GM19397 (cell line): Measurements from ENCODE around the gene PDE4DIP.
"Not testable (repeated sequence)": the region's sequence is repeated elsewhere in the genome, so short reads cannot be mapped to it uniquely, and the experiment has no call there.

Source experiments
- ATAC-seq: cut with Tn5 transposase; IDR thresholded peaks from one replicate; pipeline ENCODE4 v1.9.1; 2021; ENCODE audit warnings: mild to moderate bottlenecking, moderate library complexity; ENCODE audit not compliant: unreplicated experiment

Gene PDE4DIP

DNA sequence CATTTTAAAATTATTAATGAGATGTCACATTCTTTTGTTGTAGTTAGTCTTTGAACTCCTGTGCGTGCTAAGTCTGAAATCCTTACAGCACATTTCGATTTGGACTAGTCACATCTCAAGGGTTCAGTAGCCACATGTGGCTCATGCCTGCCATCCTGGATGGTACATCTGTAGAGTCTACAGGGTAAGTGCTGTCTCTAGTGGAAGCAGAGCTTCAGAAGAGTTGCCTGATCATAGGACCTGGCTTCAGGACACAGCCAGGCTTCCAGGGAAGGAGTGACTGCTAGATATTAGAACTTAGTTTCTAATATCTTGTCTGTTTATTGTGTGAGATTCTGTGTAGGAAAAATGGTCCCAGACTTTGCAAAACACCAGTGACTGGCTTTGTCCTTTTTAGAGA is 72.0 kb downstream of the PDE4DIP start:
- not testable (repeated sequence) for ATAC-seq

DNA sequence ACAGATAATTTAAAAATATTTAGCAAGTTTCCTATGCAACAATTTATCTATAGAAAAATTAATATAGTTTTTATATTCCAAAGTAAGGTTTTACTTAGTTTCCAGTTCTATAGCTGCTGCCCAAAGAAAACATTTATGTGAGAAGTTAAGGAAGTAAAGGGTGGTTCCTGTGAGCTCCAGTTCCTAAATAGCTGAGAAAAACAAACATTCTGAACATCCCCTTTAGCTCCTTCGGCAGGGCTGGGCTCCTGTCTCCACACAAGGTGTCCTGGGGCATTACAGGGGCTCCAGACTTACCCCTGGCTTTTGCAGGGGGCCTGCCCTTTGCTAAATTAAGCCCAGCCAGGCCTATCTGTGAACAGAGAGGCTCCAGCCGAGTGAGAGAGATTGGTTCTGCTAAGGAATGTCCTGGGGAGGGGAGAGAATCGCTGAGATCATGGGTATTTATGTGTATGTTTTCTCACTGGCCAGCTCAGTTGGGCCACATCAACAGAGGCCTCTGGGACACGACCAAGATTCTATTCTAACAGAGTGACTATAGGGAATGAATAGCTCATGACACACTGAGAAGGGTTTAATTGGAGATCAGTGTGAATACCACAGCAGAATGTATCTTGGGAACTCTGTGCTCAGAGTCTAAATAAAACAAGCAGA is 72.6 kb downstream of the PDE4DIP start:
- not testable (repeated sequence) for ATAC-seq

DNA sequence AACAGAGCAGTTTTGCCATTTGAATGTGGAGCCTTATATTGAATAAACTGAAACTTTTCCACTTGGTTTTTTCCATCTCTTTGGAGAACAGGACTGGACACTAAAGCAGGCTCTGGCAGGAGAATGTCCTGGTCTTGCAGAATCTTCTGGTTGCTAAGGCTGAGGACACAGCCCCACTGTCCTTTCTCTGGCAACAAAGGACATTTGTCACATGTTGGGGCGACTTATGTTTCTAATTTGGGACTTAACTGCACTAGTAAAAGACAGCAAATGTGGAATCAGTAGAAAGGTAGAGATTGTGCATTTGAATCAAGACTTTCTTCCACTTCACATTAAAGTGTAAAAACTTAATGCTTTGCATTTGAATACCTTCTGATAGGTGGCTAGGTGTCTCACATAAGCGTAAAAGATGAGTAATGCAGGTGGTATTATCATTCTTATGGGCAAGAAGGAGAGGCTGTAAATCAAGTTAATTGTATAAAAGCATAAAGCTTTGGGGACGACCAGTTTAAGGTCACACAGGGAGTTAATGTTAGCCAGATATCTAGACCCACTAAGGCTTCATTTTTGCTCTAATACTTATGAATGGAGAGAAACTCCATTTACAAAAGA is 74.7 kb downstream of the PDE4DIP start:
- ATAC-seq: not testable (repeated sequence)

DNA sequence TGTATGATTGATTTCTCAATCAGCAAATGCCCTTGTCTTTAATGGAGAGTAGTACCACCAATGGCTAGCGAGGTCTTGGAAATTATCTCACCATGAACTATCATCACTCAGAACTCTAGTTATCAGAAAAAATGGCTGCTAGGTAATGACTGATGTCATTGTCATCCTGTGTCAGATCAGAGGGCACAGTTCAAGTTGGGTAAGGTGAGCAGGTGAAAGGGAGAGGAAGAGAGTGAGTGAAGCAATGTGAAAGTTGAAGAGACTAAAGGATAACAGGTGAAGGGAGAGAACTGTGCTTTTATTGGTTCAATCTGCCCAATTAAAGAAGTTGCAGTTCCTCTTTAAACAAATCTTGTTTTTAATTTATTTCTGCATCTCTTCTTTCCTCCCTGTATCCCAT is 76.8 kb downstream of the PDE4DIP start:
- ATAC-seq: not testable (repeated sequence)

DNA sequence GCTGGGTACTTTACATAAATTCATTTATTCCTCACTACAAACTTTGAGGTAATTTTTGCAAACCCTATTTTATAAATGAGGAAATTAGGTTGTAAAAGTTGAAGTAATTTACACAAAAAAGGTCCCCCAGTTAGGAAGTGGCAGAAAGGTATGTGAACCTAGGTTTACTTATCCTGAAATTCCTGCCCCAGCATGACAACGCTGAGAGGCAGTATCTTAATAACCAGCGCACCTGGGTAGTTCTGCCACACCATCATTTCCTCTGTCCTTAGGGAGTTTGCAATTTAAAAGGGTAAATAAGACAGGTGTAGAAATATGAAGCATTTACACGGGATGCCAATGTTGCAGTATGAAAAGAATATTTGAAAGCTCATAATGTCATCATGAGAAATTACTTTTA is 79.6 kb downstream of the PDE4DIP start:
- not testable (repeated sequence) for ATAC-seq

DNA sequence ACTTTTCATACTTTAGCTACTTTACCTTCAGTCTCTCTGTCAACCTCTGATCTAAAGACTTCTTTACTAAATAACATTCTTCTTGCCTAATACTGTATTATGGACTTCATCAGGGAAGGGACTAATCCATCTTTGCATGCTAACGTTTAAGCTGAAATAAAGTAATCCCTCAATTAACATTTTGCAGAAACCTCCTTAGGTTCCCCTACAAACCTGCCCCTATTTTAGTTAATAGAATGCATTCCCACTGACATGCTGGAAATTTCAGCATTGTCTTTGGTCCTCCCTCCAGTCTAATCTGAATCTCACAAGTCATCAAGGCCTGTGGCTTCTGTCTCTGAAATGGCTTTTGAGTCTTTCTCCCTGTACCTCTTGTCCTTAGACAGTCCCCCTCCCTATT is 83.4 kb downstream of the PDE4DIP start:
- ATAC-seq: not testable (repeated sequence)

DNA sequence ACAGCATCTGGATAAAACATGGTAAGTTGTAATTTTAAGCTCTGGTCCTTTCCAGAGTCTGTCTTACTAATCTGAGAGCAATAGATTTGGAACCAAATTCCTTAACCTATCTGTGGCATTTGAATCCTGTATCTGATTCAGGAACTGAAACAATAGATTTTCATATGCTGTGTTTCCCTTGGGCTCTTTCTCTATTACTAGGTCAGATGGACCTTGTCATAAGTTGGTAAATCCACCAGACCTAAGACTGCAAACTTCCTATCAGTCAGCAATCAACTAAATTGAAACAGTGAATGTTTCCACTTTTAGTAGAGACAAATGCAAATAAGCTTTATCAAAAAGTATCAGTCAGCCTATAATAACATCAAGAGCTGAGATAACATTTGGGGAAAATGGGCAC is 85.0 kb downstream of the PDE4DIP start:
- ATAC-seq: not testable (repeated sequence)

DNA sequence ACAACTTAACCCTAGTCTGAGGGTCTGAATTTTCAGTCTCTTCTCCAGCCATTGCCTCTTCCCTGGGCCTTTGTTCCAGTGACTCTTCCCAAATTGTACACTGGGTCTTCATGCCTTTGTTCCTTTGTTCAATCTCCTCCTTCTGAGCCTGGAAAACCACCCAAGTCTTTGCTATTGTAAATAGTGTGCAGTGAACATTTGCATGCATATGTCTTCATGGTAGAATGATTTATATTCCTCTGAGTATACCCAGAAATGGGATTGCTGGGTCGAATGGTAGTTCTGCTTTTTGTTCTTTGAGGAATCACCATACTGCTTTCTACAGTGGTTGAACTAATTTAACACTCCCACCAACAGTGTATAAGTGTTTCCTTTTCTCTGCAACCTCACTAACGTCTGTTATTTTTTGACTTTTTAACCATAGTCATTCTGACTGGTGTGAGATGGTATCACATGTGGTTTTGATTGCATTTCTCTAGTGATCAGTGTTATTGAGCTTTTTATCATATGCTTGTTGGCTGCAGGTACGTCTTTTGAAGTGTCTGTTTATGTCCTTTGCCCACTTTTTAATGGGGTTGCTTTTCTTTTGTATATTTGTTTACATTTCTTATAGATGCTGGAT is 91.3 kb downstream of the PDE4DIP start:
- not testable (repeated sequence) for ATAC-seq

DNA sequence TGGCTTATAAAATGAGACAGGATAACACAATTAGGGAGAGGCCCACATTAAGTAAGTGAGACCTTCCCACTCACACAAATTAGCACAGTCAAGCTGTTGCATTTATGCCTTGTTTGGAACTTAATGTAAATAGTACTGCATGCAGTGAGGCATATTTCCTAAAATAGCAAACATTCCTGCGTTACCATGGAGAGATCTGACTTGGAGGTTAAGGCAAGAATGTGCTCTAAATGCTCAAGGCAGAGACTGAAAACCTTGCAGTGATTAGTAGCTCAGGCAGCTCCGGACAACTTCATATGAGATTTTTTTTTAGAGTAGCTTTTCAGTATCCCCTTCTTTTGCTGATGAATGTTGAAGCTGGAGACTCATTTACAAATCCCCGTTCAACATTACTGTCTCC is 98.7 kb downstream of the PDE4DIP start:
- not testable (repeated sequence) for ATAC-seq

DNA sequence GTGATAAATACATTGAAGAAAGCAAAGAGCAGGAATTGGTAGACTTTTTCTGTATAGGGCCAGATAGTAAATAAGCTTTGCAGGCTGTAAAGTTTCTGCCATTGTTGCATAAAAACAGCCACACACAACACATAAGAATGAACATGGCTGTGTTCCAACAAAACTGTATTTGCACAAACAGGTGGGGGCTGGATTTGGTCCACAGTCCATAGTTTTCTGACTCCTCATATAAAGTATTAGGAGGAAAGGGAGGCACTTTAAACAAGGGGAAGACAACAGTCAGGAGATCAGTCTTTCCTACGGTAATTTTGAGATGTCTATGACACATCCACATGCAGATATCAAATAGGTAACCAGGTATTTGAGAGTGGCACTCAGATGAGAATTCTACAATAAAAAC is 100.9 kb downstream of the PDE4DIP start:
- ATAC-seq: not testable (repeated sequence)

DNA sequence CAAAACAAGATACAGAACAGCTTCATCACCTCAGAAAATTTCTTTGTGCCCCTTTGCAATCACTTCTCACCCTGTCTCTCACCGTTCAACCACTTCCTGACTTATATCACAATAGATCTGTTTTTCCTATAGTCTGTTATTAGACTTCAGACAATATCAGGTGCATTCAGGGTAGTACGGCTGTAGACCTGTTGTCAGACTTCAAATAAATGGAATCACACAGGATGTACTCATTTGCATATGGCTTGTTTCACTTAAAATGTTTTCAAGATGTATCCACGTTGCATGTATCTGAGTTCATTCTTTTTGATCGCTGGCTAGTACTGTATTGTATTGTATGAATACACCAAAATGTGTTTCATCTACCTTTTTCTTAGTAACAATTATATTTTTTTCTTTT is 104.5 kb downstream of the PDE4DIP start:
- ATAC-seq: not testable (repeated sequence)

DNA sequence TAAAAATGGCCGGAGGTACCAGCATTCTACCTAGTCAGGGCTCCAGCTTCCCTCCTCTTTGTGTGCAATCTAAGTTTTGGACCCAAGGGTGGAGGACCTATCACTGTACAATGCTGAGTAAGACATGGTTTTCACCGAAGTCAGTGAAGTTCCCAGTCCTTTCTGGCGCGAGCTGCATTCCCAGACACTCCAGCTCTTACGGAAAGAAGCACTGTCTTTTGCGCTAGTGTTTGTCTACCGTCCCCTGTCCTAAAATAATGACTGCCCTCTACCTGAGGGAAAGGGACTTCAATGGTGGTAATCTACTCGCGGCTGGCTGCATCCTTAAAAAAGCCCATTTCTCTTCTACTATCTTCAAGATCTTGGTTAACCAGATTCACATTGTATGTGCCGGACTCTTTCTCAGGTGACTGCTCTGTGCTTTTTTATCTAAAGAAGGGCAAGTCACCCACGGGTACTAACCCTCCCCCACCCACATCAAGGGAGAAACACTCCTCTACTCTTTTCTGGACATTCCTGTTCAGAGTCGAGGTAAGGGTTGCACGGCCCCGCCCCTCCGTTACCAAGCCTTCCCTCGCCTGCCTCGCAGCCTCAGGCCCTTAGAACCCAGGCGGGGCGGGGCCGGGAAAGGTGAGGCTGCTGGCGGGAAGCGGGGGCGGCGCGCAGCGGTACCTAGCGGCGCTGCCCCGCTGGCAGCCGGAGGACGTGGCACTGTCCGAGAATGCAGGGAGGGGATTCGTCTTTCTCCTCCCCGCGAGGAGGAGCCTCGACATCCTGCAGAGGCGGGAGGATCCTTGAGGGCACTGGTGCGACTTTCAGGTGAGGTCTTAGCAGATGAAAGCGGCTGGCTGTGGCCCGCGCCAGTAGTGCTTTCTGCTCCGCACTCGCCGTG is 107.4 kb downstream of the PDE4DIP start:
- peak; percentile 68 for ATAC-seq

DNA sequence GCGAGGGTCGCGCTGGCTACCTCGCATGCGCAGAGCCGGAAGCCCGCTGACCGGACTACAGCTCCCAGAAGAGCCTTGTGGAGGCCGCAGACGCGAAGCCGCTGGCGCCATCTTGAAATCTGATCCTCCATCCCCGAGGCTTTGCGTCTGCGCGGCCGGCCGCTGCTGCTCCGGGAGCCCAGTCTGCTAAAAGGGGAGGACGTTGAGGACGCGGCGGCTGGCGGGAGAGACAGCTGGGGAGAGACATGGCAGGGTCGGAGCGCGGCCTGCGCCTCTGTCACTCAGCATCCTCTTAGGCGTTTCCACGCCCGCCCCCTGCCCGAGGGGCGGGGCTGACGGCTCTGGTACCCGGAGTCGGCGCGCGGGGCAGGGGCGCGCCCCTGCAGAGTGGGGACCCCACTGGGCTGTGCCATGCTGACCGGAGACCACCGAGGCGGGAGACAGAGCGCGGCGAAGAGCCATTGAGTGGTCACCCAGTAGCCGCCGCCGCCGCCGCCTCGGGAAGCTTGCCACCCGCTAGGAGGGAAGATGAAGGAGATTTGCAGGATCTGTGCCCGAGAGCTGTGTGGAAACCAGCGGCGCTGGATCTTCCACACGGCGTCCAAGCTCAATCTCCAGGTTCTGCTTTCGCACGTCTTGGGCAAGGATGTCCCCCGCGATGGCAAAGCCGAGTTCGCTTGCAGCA is 108.2 kb downstream of the PDE4DIP start:
- ATAC-seq: peak; percentile 75

DNA sequence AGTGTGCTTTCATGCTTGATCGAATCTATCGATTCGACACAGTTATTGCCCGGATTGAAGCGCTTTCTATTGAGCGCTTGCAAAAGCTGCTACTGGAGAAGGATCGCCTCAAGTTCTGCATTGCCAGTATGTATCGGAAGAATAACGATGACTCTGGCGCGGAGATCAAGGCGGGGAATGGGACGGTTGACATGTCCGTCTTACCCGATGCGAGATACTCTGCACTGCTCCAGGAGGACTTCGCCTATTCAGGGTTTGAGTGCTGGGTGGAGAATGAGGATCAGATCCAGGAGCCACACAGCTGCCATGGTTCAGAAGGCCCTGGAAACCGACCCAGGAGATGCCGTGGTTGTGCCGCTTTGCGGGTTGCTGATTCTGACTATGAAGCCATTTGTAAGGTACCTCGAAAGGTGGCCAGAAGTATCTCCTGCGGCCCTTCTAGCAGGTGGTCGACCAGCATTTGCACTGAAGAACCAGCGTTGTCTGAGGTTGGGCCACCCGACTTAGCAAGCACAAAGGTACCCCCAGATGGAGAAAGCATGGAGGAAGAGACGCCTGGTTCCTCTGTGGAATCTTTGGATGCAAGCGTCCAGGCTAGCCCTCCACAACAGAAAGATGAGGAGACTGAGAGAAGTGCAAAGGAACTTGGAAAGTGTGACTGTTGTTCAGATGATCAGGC is 108.8 kb downstream of the PDE4DIP start:
- peak; percentile 11 for ATAC-seq

DNA sequence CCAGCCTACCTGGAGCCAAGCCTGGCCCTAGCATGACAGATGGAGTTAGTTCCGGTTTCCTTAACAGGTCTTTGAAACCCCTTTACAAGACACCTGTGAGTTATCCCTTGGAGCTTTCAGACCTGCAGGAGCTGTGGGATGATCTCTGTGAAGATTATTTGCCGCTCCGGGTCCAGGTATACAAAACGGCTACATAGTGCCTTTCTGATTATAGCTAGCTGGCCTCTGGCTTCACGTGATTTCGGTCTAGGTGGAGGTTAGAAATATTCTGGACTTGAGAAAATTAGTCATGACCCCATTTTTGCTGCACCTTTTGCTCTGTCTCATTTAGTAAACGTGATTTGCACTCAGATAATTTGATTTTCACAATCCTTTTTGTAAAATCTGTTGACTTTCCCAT is 109.5 kb downstream of the PDE4DIP start:
- ATAC-seq: not testable (repeated sequence)

DNA sequence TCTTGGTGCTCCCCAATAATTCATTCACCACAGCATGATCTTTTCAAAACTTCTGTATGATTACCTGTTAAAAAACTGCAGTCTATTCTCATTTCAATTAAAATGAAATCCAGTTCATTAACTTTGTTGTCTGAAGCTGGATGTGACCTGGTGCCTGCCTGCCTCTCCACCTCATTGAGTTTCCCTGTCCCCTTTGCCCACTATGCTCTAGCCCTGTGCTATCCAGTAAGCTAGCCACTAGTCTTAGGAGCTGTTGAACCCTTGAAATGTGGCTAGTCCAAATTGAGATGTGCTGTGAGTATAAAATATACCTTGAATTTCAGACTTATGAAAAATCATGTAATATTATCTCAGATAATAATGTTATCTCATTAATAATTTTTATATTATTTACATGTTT is 114.1 kb downstream of the PDE4DIP start:
- ATAC-seq: not testable (repeated sequence)

DNA sequence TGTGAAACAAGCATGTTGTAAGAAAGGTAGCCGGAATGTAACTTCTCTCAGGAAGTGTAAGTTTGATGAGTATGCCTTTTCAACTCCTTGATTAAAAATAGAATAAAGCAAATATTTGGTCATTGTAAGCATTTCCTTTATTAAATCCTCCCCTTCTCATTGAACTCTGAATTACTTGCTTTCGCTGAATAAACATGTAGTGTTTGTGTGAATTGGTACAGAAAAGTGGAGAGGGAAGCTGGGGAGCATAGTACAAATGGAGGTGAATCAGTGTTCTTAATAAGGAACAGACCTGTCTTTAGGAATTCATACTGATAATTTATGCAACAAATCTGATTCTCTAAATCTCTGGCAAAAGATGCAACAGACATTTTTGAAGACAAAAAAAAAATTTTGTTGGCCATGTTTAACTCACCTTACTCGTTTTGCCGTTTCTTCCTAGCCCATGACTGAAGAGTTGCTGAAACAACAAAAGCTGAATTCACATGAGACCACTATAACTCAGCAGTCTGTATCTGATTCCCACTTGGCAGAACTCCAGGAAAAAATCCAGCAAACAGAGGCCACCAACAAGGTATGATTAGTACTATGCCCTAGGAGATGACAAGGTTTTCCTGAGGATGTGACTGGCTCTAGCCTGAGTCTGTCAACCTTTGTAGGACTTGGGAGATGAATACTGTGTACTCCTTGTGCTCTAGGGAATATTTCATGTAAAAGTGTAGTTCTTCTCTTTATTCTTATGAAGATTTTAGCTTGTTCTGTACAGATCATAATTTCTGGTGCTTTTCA is 116.2 kb downstream of the PDE4DIP start:
- ATAC-seq: not testable (repeated sequence)

DNA sequence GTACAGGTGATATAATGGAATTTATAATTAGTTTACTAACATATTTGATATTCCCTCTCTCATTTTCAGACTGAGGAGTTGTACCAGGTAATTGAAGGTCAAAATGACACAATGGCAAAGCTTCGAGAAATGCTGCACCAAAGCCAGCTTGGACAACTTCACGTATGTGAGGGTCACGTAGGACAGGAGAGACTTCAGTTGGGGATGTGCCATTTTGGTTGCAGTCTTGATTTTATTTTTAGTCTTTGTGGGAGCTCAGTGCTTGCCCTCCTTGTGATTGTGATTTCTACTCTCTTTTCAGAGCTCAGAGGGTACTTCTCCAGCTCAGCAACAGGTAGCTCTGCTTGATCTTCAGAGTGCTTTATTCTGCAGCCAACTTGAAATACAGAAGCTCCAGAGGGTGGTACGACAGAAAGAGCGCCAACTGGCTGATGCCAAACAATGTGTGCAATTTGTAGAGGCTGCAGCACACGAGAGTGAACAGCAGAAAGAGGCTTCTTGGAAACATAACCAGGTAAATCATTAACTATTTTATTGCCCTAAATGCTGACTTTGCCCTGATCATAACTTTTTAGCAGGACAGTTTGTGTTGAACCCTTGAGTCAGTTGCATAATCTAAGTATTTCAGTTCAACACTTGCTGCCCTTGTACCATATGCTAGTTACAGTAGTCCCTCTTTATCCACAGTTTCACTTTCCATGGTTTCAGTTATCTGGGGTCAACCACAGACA is 118.1 kb downstream of the PDE4DIP start:
- not testable (repeated sequence) for ATAC-seq

DNA sequence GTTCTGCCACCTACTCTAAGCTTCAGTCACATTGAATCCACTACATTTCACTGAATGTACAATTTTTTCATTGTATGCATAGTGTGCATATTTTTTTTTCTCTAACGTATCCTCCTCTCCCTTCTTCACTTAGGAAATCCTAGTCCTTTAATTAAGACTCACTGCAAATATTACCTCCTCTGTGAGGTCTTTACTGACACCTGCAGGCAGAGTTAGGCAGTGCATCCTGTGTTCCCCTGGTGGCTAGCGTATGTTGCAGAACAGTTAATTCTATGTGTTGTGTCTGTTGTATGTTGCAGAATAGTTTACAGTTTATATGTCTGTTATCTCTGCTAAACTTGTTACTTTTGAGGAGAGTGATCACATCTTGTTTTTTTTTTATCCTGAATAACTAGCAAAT is 121.9 kb downstream of the PDE4DIP start:
- ATAC-seq: not testable (repeated sequence)
